H9 (cell line): Measurements from ENCODE around the gene TMEM97. TPM values are rescaled to one million over a fixed set of nuclear protein-coding genes. Genes with fewer than 3 reads are reported as not detected.

Source experiments
- DNase-seq: peaks from one replicate; pipeline ENCODE4 v3.0.0-alpha.2; 2017
- H2AFZ ChIP-seq: one replicate; pipeline ENCODE4 v1.6.1; 2013; ENCODE audit warnings: mild to moderate bottlenecking, low read length, control low read depth, moderate library complexity
- H2AK5ac ChIP-seq: 2 replicates; pipeline ENCODE4 v1.6.1; 2013; ENCODE audit warnings: low read length, control low read depth, mixed read lengths; ENCODE audit not compliant: insufficient read length
- H2BK120ac ChIP-seq: one replicate; pipeline ENCODE4 v1.6.1; 2013; ENCODE audit warnings: low read depth, mild to moderate bottlenecking, low read length, control low read depth, inconsistent platforms; ENCODE audit not compliant: poor library complexity, severe bottlenecking
- H2BK12ac ChIP-seq: 2 replicates; pipeline ENCODE4 v1.6.1; 2013; ENCODE audit warnings: low read length, control low read depth, mixed read lengths, low read depth; ENCODE audit not compliant: insufficient read length
- H2BK15ac ChIP-seq: 2 replicates; pipeline ENCODE4 v1.6.1; 2013; ENCODE audit warnings: low read depth, low read length, control low read depth
- H2BK20ac ChIP-seq: one replicate; pipeline ENCODE4 v1.6.1; 2013; ENCODE audit warnings: low read depth, mild to moderate bottlenecking, low read length, control low read depth, inconsistent platforms; ENCODE audit not compliant: poor library complexity, severe bottlenecking
- H2BK5ac ChIP-seq: 2 replicates; pipeline ENCODE4 v1.6.1; 2013; ENCODE audit warnings: low read length, control low read depth, mixed read lengths; ENCODE audit not compliant: insufficient read length
- H3K14ac ChIP-seq: 2 replicates; pipeline ENCODE4 v1.6.1; 2013; ENCODE audit warnings: low read length, control low read depth; ENCODE audit not compliant: insufficient read depth
- H3K18ac ChIP-seq: 2 replicates; pipeline ENCODE4 v1.6.1; 2013; ENCODE audit warnings: low read depth, mild to moderate bottlenecking, mixed read lengths, low read length, control low read depth; ENCODE audit not compliant: insufficient read length
- H3K23ac ChIP-seq: 2 replicates; pipeline ENCODE4 v1.6.1; 2013; ENCODE audit warnings: low read length, control low read depth, mixed read lengths, low read depth; ENCODE audit not compliant: insufficient read length
- H3K23me2 ChIP-seq: 2 replicates; pipeline ENCODE4 v1.6.1; 2013; ENCODE audit warnings: low read depth, mild to moderate bottlenecking, mixed read lengths, low read length, control low read depth; ENCODE audit not compliant: insufficient read length, poor library complexity, severe bottlenecking
- H3K27ac ChIP-seq: 2 replicates; pipeline ENCODE4 v1.5.1; 2013; ENCODE audit warnings: low read length, control low read depth, mixed read lengths, low read depth; ENCODE audit not compliant: insufficient read length
- H3K27me3 ChIP-seq: 2 replicates; pipeline ENCODE4 v1.6.1; 2013; ENCODE audit warnings: low read length, control low read depth, inconsistent platforms; ENCODE audit not compliant: insufficient read depth
- H3K4ac ChIP-seq: 2 replicates; pipeline ENCODE4 v1.6.1; 2013; ENCODE audit warnings: low read depth, mild to moderate bottlenecking, control low read depth, inconsistent platforms, low read length, moderate library complexity
- H3K4me1 ChIP-seq: 2 replicates; pipeline ENCODE4 v1.6.1; 2013; ENCODE audit warnings: low read length, control low read depth, inconsistent platforms; ENCODE audit not compliant: insufficient read depth
- H3K4me2 ChIP-seq: 2 replicates; pipeline ENCODE4 v1.6.1; 2013; ENCODE audit warnings: low read length, control low read depth, mixed read lengths; ENCODE audit not compliant: insufficient read length, insufficient read depth
- H3K56ac ChIP-seq: 2 replicates; pipeline ENCODE4 v1.6.1; 2013; ENCODE audit warnings: low read depth, mild to moderate bottlenecking, mixed read lengths, low read length, control low read depth; ENCODE audit not compliant: insufficient read length
- H3K79me1 ChIP-seq: 2 replicates; pipeline ENCODE4 v1.6.1; 2013; ENCODE audit warnings: low read depth, mild to moderate bottlenecking, moderate library complexity, low read length, control low read depth, inconsistent platforms; ENCODE audit not compliant: insufficient read depth, poor library complexity, severe bottlenecking
- H3K79me2 ChIP-seq: 2 replicates; pipeline ENCODE4 v1.6.1; 2013; ENCODE audit warnings: low read length, control low read depth, inconsistent platforms; ENCODE audit not compliant: insufficient read depth
- H3K9ac ChIP-seq: 2 replicates; pipeline ENCODE4 v1.6.1; 2013; ENCODE audit warnings: low read length, control low read depth, mixed read lengths; ENCODE audit not compliant: insufficient read length; ENCODE audit errors: extremely low read depth
- H3K9me3 ChIP-seq: one replicate; pipeline ENCODE4 v1.6.1; 2013; ENCODE audit warnings: low read depth, low read length, inconsistent platforms; ENCODE audit not compliant: control insufficient read depth
- H3T11ph ChIP-seq: one replicate; pipeline ENCODE4 v1.6.1; 2013; ENCODE audit warnings: mild to moderate bottlenecking, low read length, control low read depth, inconsistent platforms
- H4K20me1 ChIP-seq: one replicate; pipeline ENCODE4 v1.6.1; 2013; ENCODE audit not compliant: control insufficient read depth, insufficient read length, insufficient read depth
- H4K5ac ChIP-seq: 2 replicates; pipeline ENCODE4 v1.6.1; 2013; ENCODE audit warnings: low read depth, mild to moderate bottlenecking, mixed read lengths, low read length, control low read depth; ENCODE audit not compliant: insufficient read length
- H4K8ac ChIP-seq: replicated peaks from 2 replicates; pipeline ENCODE4 v1.6.1; 2013; ENCODE audit warnings: low read length, control low read depth, mixed read lengths, low read depth; ENCODE audit not compliant: insufficient read length
- H4K91ac ChIP-seq: 2 replicates; pipeline ENCODE4 v1.6.1; 2013; ENCODE audit warnings: low read depth, mild to moderate bottlenecking, moderate library complexity, mixed read lengths, low read length, control low read depth; ENCODE audit not compliant: insufficient read length
- H3K27ac Mint-ChIP-seq, 3 experiments: 2 replicates in 2 of 3; 3 replicates in 1 of 3; pipeline ENCODE4 v1.8.0; 2020 to 2021; ENCODE audit warnings: mixed read lengths in 3 of 3, mild to moderate bottlenecking in 1 of 3, moderate library complexity in 1 of 3
- H3K27me3 Mint-ChIP-seq: 2 replicates; pipeline ENCODE4 v1.8.0; 2021; ENCODE audit warnings: low read depth, mild to moderate bottlenecking, moderate library complexity, mixed read lengths
- H3K36me3 Mint-ChIP-seq, 3 experiments: 2 replicates in 2 of 3; 3 replicates in 1 of 3; pipeline ENCODE4 v1.8.0; 2020 to 2021; ENCODE audit warnings: low read depth in 3 of 3, mixed read lengths in 3 of 3; ENCODE audit not compliant: insufficient read depth in 1 of 3
- H3K4me1 Mint-ChIP-seq, 2 experiments: 2 replicates each; pipeline ENCODE4 v1.8.0; 2020; ENCODE audit warnings: mixed read lengths in 2 of 2
- H3K4me3 Mint-ChIP-seq, 2 experiments: 2 replicates in 1 of 2; 3 replicates in 1 of 2; pipeline ENCODE4 v1.8.0; 2020 to 2021; ENCODE audit warnings: mild to moderate bottlenecking in 2 of 2, mixed read lengths in 2 of 2, moderate library complexity in 1 of 2
- H3K9me3 Mint-ChIP-seq, 2 experiments: 2 replicates in 1 of 2; 3 replicates in 1 of 2; pipeline ENCODE4 v1.8.0; 2020; ENCODE audit warnings: mild to moderate bottlenecking in 2 of 2, mixed read lengths in 2 of 2, moderate library complexity in 1 of 2
- WGBS: extraction: QIAGEN DNeasy Blood & Tissue Kit; methylation state at CpG from one replicate; pipeline ENCODE4 v1.1.7; 2013; ENCODE audit warnings: missing lambda C conversion rate, low lambda C conversion rate, mixed read lengths; ENCODE audit not compliant: insufficient read length; ENCODE audit errors: extremely low coverage; 5-methylcytosine and 5-hydroxymethylcytosine counted together
- total RNA-seq: library from RNA; stranded (reverse); gene quantifications from 2 replicates; pipeline ENCODE4 v1.2.1, GENCODE V29; 2021
- TF ChIP-seq, protein P1 (sequence below): fragments of 200-600 bp; sonication (generic); conservative IDR thresholded peaks from 3 replicates; pipeline ENCODE4 v1.8.0; 2021; ENCODE audit warnings: antibody characterized with exemption, mild to moderate bottlenecking

The TMEM97 gene
- total RNA-seq, 1 experiment from 2014 or later, result 116 TPM

DNA sequence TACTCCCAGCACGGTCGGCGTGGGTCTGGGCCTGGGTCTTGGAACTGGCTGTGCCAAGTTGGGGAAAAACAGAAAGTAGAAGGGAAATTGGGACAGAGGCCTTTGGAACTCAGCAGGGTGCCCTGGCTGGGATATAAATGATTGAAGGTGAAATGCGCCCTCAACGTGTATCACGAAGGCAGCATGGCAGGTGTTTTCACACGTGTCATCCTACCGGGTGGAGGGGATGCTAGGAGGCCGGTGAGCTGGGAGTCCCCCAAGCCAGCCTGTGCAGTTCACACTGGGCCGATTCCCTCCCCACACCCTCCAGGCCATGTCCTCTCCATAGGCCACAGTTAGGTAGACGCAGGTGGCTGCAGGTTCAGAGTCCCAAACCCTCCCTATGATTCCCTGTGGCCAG is 22.5 kb downstream of the TMEM97 start:
- no peak overlapping the region for H2BK120ac ChIP-seq
- no peak overlapping the region for H3K14ac ChIP-seq
- no peak overlapping the region for H3K9ac ChIP-seq
- Mint-ChIP-seq H3K4me3 (no peak overlapping the region), H3K9me3 (no peaks in the 10 kb centered on the region), H3K4me1 (peaks cover 14 to 17% of the 10 kb centered on the region in 2 experiments), H3K36me3 (peaks cover 7 to 56% (median 51%) of the 10 kb centered on the region in 3 experiments; a peak in 5 of 7 replicates), H3K27me3 (no peaks in the 10 kb centered on the region), H3K27ac (no peak overlapping the region)
- no peak overlapping the region for H3K27ac ChIP-seq
- no peak overlapping the region for H4K8ac ChIP-seq
- no peak overlapping the region for H3K4ac ChIP-seq
- no peaks in the 10 kb centered on the region for H3K9me3 ChIP-seq
- no peak overlapping the region for H2AFZ ChIP-seq
- H4K5ac ChIP-seq, result no peak overlapping the region
- H3K79me1 ChIP-seq, result no peaks in the 10 kb centered on the region
- H4K20me1 ChIP-seq, result no peaks in the 10 kb centered on the region
- H3K4me1 ChIP-seq, result peaks cover 4% of the 10 kb centered on the region; the same call in 1 of the 2 replicates
- H3T11ph ChIP-seq, result no peak overlapping the region
- TF ChIP-seq, protein P1, sequence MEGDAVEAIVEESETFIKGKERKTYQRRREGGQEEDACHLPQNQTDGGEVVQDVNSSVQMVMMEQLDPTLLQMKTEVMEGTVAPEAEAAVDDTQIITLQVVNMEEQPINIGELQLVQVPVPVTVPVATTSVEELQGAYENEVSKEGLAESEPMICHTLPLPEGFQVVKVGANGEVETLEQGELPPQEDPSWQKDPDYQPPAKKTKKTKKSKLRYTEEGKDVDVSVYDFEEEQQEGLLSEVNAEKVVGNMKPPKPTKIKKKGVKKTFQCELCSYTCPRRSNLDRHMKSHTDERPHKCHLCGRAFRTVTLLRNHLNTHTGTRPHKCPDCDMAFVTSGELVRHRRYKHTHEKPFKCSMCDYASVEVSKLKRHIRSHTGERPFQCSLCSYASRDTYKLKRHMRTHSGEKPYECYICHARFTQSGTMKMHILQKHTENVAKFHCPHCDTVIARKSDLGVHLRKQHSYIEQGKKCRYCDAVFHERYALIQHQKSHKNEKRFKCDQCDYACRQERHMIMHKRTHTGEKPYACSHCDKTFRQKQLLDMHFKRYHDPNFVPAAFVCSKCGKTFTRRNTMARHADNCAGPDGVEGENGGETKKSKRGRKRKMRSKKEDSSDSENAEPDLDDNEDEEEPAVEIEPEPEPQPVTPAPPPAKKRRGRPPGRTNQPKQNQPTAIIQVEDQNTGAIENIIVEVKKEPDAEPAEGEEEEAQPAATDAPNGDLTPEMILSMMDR, result no peak
- no peak overlapping the region for H3K56ac ChIP-seq
- H3K27me3 ChIP-seq, result no peaks in the 10 kb centered on the region
- H2BK12ac ChIP-seq, result no peak overlapping the region
- no peak overlapping the region for H2BK5ac ChIP-seq
- H3K79me2 ChIP-seq, result no peaks in the 10 kb centered on the region; the same call in 1 of the 2 replicates
- no peak overlapping the region for H2BK15ac ChIP-seq
- H3K23me2 ChIP-seq, result peaks cover under 1% of the 10 kb centered on the region
- H4K91ac ChIP-seq, result no peak overlapping the region
- no peak overlapping the region for H3K4me2 ChIP-seq
- no peak overlapping the region for H3K18ac ChIP-seq
- no peak overlapping the region for H2AK5ac ChIP-seq
- no CpG with 5 or more reads among the region's 11 CpGs for WGBS
- H3K23ac ChIP-seq, result no peak overlapping the region
- DNase-seq, result no peak
- H2BK20ac ChIP-seq, result no peak overlapping the region
